ENCODE data around the gene NRXN3. TPM values are rescaled to one million over a fixed set of nuclear protein-coding genes. Genes with fewer than 3 reads are reported as not detected.

Gene NRXN3
- total and polyA plus RNA-seq, 2 of the 4 experiments (the other 2 are of a cell fraction) = 4.8 to 25.1 TPM

GRCh38 chr14:79515158-79515557, 1345.0 kb downstream of the NRXN3 start:
- Histone ChIP-seq H2BK5ac (ENCODE audit: low read depth, low read length, poor library complexity, severe bottlenecking) (no peak overlapping the region), H3K36me3 (ENCODE audit: control insufficient read depth, insufficient read depth, low read length) (no peaks in the 10 kb centered on the region), H3K27me3 (ENCODE audit: control insufficient read depth, insufficient read depth, low read length) (no peaks in the 10 kb centered on the region), H4K20me1 (ENCODE audit: insufficient read depth, low read length) (no peaks in the 10 kb centered on the region), H2AK9ac (replicated peaks; ENCODE audit: low read depth, low read length, poor library complexity) (no peak overlapping the region), H3K23ac (ENCODE audit: low read depth, low read length) (no peak overlapping the region; the same call in 1 of the 2 replicates), H3K4me3 (ENCODE audit: insufficient read depth, low read depth, low read length) (no peak overlapping the region), H4K5ac (ENCODE audit: low read depth, low read length) (peak overlapping the region; percentile 42), H3K56ac (ENCODE audit: extremely low read depth, insufficient read depth, low read length) (no peak overlapping the region), H4K8ac (ENCODE audit: low read depth in 2 of 2, low read length in 2 of 2) (peak overlapping the region in 1 of 2 experiments; percentile 18; a peak in 1 of 4 replicates), H3K4ac (ENCODE audit: low read depth, low read length) (peak overlapping the region; percentile 60), H4K91ac (ENCODE audit: insufficient read depth, low read depth, low read length) (no peak overlapping the region; the same call in 1 of the 2 replicates), H2BK20ac (ENCODE audit: low read depth, low read length) (peak overlapping the region; percentile 42; the same call in 1 of the 2 replicates), H3K9ac (ENCODE audit: low read depth, low read length) (no peak overlapping the region), H3K9me1 (ENCODE audit: insufficient read depth, low read length) (peaks cover 3% of the 10 kb centered on the region; the same call in 1 of the 2 replicates), H3K27ac (ENCODE audit: insufficient read depth, low read length) (no peak overlapping the region; the same call in 1 of the 2 replicates), H2AK5ac (ENCODE audit: low read depth, low read length) (peak overlapping the region; percentile 31), H3K14ac (replicated peaks; ENCODE audit: low read depth, low read length) (0 out of 2 replicates have a peak overlapping the region, but pooled peaks have one; percentile 17), H3K4me1 (ENCODE audit: control insufficient read depth, insufficient read depth, low read length) (peaks cover 19% of the 10 kb centered on the region), H3K9me3 (ENCODE audit: control insufficient read depth, insufficient read depth, low read length) (no peaks in the 10 kb centered on the region), H3K79me1 (ENCODE audit: low read depth in 1 of 2, low read length in 2 of 2) (no peaks in the 10 kb centered on the region), H2BK15ac (ENCODE audit: low read depth, low read length) (no peak overlapping the region), H3K4me2 (ENCODE audit: low read depth, low read length) (peak overlapping the region; percentile 56; the same call in 1 of the 2 replicates), H3K18ac (ENCODE audit: low read depth, low read length) (peak overlapping the region; percentile 38; the same call in 1 of the 2 replicates), H2AFZ (replicated peaks; ENCODE audit: low read length, poor library complexity) (peak overlapping the region; percentile 2), H2BK120ac (ENCODE audit: low read depth, low read length) (peak overlapping the region; percentile 50)
- no TSS peak for BruUV-seq (replicated peaks)
- in situ Hi-C loops (cut with MboI; ENCODE audit: low sequenced_read_pairs) = no loop called here
- intact Hi-C loops (cut with micrococcal nuclease) = loop anchor here (10.0 kb wide), 1 partner anchor 240 kb away; no protein-coding TSS in a partner anchor
- POLR2A ChIA-PET (ENCODE audit: unreplicated experiment) = no interaction called here
- TF ChIP-seq RAD21 (IDR thresholded peaks at IDR 0.05; ENCODE audit: low read length) = no peak
- no peak for TF ChIP-seq MAZ (IDR thresholded peaks at IDR 0.05; ENCODE audit: borderline replicate concordance, low read depth, low read length)
- no peak for TF ChIP-seq CHD1 (IDR thresholded peaks at IDR 0.05; ENCODE audit: low read depth, low read length)
- no peak for TF ChIP-seq NFE2L2 (IDR thresholded peaks at IDR 0.05; ENCODE audit: low read depth, low read length)
- no peak for TF ChIP-seq ELK1 (IDR thresholded peaks at IDR 0.05; ENCODE audit: borderline replicate concordance, low read depth, low read length)
- TF ChIP-seq MXI1 (IDR thresholded peaks at IDR 0.05; ENCODE audit: borderline replicate concordance, low read depth, low read length) = no peak
- no peak for TF ChIP-seq BHLHE40 (IDR thresholded peaks at IDR 0.05; ENCODE audit: low read depth, low read length)
- TF ChIP-seq RFX5 (IDR thresholded peaks at IDR 0.05; ENCODE audit: low read depth, low read length) = no peak
- no peak for TF ChIP-seq RCOR1 (IDR thresholded peaks at IDR 0.05; ENCODE audit: insufficient replicate concordance, low read length)
- TF ChIP-seq, protein P1, sequence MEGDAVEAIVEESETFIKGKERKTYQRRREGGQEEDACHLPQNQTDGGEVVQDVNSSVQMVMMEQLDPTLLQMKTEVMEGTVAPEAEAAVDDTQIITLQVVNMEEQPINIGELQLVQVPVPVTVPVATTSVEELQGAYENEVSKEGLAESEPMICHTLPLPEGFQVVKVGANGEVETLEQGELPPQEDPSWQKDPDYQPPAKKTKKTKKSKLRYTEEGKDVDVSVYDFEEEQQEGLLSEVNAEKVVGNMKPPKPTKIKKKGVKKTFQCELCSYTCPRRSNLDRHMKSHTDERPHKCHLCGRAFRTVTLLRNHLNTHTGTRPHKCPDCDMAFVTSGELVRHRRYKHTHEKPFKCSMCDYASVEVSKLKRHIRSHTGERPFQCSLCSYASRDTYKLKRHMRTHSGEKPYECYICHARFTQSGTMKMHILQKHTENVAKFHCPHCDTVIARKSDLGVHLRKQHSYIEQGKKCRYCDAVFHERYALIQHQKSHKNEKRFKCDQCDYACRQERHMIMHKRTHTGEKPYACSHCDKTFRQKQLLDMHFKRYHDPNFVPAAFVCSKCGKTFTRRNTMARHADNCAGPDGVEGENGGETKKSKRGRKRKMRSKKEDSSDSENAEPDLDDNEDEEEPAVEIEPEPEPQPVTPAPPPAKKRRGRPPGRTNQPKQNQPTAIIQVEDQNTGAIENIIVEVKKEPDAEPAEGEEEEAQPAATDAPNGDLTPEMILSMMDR (conservative IDR thresholded peaks at IDR 0.05; ENCODE audit: low read depth, low read length) = no peak
- TF ChIP-seq, protein P2, sequence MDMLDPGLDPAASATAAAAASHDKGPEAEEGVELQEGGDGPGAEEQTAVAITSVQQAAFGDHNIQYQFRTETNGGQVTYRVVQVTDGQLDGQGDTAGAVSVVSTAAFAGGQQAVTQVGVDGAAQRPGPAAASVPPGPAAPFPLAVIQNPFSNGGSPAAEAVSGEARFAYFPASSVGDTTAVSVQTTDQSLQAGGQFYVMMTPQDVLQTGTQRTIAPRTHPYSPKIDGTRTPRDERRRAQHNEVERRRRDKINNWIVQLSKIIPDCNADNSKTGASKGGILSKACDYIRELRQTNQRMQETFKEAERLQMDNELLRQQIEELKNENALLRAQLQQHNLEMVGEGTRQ (IDR thresholded peaks at IDR 0.05; ENCODE audit: low read depth, low read length) = no peak
- no peak for TF ChIP-seq FOS (IDR thresholded peaks at IDR 0.05; ENCODE audit: low read depth, low read length)
- TF ChIP-seq SMC3 (IDR thresholded peaks at IDR 0.05; ENCODE audit: low read depth, low read length) = no peak
- no peak for TF ChIP-seq POLR2A (IDR thresholded peaks at IDR 0.05; ENCODE audit: low read depth, low read length)
- no peak for TF ChIP-seq CEBPB (IDR thresholded peaks at IDR 0.05; ENCODE audit: low read depth, low read length)
- dilution Hi-C loops (cut with HindIII; ENCODE audit: low sequenced_read_pairs, unreplicated experiment) = no loop called here
- ATAC-seq (ENCODE audit: low read depth) (0 out of 2 replicates have a peak, but pooled peaks have one; percentile 6), DNase-seq (no peak)
- 27% methylated on average over 1 of the region's 3 CpGs; no CpG with 5 or more reads in 1 of the 2 experiments for WGBS, 2 experiments (ENCODE audit: extremely low coverage in 2 of 2, insufficient read length in 1 of 2)
- CTCF ChIA-PET = no interaction called here

Measured in IMR-90 (cell line).